AG09309 (cell line): ENCODE results near the gene ONECUT2.

Experiments used
- DNase-seq: peaks from one replicate; pipeline ENCODE4 v3.0.0-alpha.2; 2010; ENCODE audit warnings: low read depth
- H3K4me3 ChIP-seq: 2 replicates; pipeline ENCODE4 v1.5.1; 2011; ENCODE audit warnings: mild to moderate bottlenecking, low read depth, low read length, moderate library complexity; ENCODE audit not compliant: control insufficient read depth
- CTCF ChIP-seq: IDR thresholded peaks from 2 replicates; pipeline ENCODE4 v1.5.1; 2011; ENCODE audit warnings: mild to moderate bottlenecking, low read depth, low read length, inconsistent platforms; ENCODE audit not compliant: insufficient read depth, control insufficient read depth; ENCODE audit errors: missing control alignments

The ONECUT2 gene

GRCh38 chr18:57431467-57432080 is 3.6 kb upstream of the ONECUT2 start:
- no peak for TF ChIP-seq CTCF
- DNase-seq, result no peak
- H3K4me3 ChIP-seq, result no peak overlapping the region

GRCh38 chr18:57432140-57432539 is 3.0 kb upstream of the ONECUT2 start:
- H3K4me3 ChIP-seq, result no peak overlapping the region
- TF ChIP-seq CTCF, result no peak
- DNase-seq, result no peak

- no peak overlapping the region for H3K4me3 ChIP-seq
- DNase-seq, result no peak
- TF ChIP-seq CTCF, result no peak
Measured at GRCh38 chr18:57432751-57433400, 2.3 kb upstream of the ONECUT2 start.

GRCh38 chr18:57433482-57433881 is 1.7 kb upstream of the ONECUT2 start:
- H3K4me3 ChIP-seq, result no peak overlapping the region
- no peak for TF ChIP-seq CTCF
- DNase-seq, result no peak

GRCh38 chr18:57433934-57434535 is 1.1 kb upstream of the ONECUT2 start:
- DNase-seq, result no peak
- TF ChIP-seq CTCF, result no peak
- no peak overlapping the region for H3K4me3 ChIP-seq

- H3K4me3 ChIP-seq, result no peak overlapping the region
- no peak for TF ChIP-seq CTCF
- no peak for DNase-seq
Measured at GRCh38 chr18:57435846-57436190, 644 bp downstream of the ONECUT2 start.
